Dedifferentiated amniotic fluid mesenchymal stem cell (primary cell): ENCODE measurements around the gene PRDM5.

ENCODE experiments used
- DNase-seq: peaks from one replicate; pipeline ENCODE4 v3.0.0-alpha.2; 2016; ENCODE audit errors: extremely low spot score

PRDM5 gene

GRCh38 chr4:120855307-120856001 lies 67.1 kb downstream of the PRDM5 start:
- no peak for DNase-seq

GRCh38 chr4:120853161-120853935 lies 69.2 kb downstream of the PRDM5 start:
- no peak for DNase-seq

DNA sequence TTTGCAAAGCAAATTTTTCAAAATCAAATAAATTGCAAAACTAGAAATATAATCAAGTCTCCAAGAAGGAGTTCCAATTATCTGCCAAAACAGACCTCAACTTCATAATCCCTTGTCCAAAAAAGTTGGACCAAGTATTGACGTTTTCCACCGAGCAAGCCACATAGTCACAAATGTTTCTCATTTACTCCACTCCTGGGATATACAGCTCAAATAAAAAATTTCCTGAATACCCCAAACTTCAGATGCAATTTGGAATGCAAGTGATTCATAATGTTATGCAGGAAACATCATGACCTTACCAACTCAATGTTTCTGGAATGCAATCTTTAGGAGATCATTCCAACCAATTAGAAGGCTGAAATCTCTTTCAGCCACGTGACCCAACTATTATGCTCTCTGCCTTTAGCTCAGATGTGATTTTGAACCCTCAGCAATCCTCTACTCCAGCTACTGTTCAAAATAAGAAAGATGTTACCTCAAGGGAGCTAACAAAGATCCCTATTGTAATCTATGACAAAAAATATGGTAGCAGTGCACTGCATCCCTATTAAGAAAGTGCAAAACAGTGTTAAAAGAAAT lies 72.4 kb downstream of the PRDM5 start:
- DNase-seq = peak; percentile 62

GRCh38 chr4:120847019-120847582 lies 75.4 kb downstream of the PRDM5 start:
- no peak for DNase-seq

- DNase-seq = no peak
These were observed 78.0 kb downstream of the PRDM5 start for GRCh38 chr4:120844528-120844921.

GRCh38 chr4:120843849-120844527 lies 78.5 kb downstream of the PRDM5 start:
- DNase-seq = no peak

GRCh38 chr4:120842031-120842430 lies 80.5 kb downstream of the PRDM5 start:
- no peak for DNase-seq

DNA sequence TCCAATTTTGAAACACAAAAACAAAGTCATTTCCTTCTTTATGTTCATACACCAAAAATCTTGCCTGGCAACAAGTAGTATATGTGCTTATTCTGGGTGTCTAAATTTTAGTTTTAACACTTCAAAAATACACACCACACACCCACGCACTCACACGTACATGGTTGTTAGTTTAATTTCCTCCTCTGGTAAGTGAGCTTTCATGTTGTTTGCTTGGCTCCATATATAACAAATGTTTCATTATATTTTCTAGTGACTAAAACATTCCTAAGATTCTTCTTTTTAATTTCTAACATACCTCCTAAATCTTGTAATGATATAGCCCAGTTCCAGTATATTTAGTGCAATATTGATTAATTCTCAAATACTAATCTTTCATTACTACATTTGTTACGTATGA lies 80.9 kb downstream of the PRDM5 start:
- no peak for DNase-seq

DNA sequence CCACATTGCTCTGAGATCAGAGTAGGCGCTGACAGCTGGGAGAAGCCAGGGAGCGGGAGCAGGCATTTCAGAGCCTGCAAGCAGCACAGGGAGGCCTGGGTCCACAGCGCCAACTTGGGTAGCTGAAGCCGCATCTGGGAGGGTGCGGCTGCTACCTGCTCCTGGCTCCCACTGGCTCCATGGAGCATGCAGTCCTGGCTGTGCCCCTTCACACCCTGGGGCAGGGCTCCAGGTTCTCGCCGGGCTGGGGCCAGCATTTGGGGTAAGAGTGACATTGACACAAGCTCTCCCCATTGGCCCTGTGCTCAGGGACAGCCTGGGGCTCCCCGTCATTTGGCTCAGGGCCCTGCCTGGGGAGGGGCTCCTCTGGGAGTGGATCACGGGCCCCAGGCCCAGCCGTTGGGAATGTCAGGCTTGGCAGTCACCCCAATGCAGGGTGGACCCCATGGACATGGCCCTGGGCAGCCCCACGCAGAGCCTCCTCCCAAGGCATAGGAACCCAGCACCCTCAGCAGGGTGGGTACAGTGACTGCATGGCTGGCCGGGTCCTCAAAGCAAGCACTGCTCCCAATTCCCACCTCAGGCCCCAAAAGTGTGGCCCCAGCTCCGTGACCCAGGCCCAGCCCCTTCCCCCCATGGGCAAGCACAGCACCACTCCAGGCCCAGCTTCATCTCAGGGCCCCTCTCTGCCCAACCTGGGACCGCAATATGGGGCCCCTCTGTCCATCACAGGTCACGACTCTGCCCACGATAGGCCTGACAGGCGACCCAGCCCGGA lies 82.4 kb downstream of the PRDM5 start:
- no peak for DNase-seq

DNA sequence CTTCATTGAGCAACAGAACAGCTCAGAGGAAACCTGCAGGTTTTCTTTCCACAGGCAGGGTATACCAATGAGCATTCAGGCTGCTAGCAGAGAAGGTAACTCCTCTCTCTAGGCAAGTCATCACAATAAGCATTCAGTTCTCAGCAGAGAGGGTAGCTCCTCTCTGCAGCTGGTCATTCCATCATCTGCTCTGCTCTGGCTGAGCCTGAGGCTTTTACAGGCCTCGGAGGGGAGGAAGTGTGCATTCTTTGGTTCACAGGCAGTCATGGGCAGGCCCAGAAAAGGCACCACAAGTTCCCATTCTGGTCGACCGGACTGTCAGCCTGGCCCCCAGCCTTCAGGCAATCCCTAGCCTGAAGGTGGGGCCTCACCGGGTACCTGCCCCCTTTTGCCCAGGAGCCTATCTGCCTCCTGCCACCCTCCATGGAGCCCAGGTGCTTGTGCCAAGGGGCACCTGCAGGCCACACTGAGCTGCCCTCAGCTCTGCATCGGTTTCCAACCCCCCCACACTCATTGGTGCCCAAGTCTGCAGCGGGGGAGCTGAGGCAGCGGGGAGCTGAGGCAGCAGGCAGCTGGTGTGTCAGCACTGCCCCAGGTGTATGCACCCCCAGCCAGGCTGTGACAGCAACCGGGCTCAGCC lies 83.1 kb downstream of the PRDM5 start:
- DNase-seq = no peak

DNA sequence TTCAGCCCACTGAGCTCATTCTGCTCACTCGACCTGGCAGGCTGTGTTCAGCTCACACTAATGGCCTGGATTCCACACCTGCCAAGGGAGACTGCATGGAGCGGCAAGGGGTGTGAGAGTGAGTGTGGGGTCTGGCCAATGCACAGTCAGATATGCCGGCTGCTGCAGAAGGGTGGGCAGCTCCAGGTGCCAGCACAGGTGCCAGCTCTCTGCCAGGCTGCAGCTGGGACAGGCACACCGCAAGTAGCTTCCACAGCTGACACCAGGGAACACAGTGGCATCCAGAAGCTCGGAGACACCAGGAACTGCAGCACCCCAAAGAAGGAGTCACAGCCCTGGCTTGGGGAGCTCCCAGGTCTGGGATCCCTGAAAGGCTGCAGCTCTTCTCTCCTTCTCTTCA lies 83.7 kb downstream of the PRDM5 start:
- DNase-seq = no peak

DNA sequence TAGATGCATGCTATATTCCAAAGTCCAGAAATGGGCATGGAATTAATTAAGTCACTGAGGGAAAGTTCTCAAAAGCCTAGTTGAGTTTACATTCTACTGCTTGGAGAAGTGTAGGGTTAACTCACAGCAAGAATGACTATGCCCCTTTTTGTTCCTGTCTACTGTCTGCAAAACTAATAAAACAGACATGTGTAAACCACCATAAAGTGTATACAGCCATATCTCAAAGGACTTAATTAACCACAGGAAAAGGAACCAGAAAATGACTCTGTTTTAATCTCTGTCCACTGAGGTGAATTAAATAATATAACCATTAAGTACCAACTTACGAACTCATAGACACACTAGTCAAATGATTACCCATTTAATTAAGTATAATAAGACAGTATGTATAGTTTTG lies 84.9 kb downstream of the PRDM5 start:
- DNase-seq = no peak

DNA sequence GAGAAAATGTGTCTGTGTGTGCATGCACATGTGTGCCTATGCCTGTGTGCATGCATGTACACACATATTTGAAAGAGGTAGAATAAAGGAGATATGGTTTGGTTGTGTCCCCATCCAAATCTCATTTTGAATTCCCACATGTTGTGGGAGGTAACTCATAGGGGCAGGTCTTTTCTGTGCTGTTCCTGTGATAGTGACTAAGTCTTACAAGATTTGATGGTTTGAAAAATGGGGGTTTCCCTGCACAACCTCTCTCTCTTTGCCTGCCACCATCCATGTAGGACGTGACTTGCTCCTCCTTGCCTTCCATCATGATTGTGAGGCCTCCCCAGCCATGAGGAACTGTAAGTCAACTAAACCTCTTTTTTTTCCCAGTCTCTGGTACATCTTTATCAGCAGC lies 87.2 kb downstream of the PRDM5 start:
- no peak for DNase-seq

DNA sequence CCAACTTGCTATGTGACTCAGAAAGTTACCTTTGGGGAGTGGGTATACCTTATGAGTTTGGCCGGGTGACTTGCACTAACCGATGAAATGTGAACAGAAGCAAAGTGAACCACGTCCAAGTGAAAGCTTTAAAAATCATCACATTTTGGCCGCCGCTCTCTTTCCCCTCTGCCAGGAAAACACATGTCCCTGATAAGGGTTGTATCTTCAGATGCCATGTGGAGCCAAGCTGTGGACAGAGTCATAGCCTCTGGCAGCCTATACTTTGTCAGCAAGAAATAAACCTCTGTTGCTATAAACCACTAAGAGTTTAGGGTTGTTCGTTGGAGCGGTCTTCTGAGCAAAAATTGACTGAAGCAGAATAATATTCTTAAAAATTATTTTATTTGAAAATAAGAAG lies 92.3 kb downstream of the PRDM5 start:
- DNase-seq = no peak

- no peak for DNase-seq
These were observed 93.3 kb downstream of the PRDM5 start for GRCh38 chr4:120829113-120829831.

DNA sequence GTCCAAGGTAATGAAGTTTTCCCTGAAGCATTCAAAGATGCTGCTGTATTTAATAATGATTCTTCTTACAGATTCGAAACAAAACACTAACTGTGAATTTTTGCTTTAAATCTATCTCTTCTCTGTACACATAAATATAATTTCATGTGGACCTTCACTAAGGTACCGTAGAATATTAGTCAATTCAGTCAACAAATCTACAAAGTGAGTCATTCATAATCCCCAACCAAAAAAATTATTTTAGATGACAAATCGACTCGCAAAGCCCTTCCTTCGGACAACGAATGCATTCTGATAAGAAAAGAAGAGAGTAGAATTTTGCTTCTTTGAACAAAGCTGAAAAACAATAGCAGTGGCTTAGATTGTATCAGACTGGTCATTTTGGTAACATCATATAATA lies 95.7 kb downstream of the PRDM5 start:
- DNase-seq = no peak

DNA sequence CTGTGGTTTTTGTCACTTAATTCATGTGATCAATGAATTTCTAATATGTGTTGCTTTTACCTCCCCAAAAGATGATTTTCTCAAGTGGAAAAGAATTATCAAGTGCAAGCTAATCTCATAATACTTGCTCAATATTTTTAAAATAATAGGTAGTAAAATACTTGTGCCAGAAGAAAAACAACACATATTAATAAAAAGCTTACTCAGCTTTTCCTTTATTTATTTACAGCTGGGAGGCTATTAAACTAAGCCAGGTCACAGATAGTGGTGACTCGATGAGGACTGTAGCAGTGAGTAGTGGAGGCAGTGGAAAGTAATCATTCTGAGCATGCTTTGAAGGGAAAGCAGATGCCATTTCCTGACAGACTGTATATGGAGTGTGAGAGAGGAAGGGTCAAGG lies 96.1 kb downstream of the PRDM5 start:
- DNase-seq = no peak

- no peak for DNase-seq
These were observed 97.6 kb downstream of the PRDM5 start for GRCh38 chr4:120824946-120825345.

DNA sequence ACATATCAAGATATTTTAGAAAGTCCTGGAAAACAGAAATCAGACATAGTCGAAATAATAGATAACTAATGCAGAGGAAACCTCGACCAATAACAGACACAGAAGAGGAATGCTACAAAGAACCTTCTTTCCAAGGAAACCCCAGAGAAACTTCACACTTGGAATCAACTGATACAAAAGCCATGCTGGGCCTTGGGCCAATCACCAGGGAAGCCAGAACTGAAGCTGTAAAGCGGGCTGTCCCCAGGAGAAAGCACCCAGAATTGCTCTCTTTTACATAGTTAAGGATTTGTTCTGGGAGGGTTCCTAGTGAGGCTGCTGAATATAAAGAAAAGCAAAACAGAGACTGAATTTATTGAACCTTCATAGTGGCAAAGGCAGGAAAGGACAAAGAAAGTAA lies 100.5 kb downstream of the PRDM5 start:
- DNase-seq = no peak

GRCh38 chr4:120821029-120821428 lies 101.5 kb downstream of the PRDM5 start:
- no peak for DNase-seq
